ENCODE measurements around the gene DDX1.

DNA sequence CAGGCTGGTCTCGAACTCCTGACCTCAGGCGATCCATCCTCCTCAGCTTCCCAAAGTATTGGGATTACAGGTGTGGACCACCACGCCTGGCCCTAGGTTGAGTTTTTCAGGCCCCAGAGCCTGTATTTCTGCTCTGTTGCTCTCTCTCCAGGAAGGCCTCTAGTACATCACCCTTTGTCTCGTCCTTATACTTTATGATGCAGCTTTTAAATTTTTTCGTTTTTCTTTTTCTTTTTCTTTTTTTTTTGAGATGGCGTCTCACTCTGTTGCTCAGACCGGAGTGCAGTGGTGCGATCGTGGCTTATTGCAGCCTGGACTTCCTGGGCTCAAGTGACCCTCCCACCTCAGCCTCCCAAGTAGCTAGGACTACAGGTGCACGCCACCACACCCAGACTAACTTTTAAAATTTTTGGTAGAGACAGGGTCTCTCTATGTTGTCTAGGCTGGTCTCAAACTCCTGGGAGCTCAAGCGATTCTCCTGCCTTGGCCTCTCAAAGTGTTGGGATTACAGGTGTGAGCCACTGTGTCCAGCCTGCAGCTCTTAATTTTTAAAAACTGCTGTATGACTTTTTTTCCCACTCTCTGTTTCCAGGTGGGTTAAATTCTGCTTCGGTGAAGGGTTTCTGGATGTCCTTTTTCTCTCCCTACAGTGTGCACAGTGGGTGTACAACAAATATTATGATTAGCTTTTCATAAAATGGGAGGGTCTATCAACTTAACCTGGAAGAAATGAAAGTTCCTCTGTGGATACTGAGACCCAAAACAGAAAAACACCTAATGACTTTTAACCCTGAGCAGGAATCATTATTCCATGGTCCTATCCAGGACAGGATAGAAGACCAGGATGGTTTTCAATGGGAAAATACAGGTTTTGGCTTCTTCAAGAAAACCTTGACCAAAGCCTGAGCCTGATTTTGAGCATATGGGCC lies 47.9 kb downstream of the DDX1 start:
- TF ChIP-seq, protein P1, sequence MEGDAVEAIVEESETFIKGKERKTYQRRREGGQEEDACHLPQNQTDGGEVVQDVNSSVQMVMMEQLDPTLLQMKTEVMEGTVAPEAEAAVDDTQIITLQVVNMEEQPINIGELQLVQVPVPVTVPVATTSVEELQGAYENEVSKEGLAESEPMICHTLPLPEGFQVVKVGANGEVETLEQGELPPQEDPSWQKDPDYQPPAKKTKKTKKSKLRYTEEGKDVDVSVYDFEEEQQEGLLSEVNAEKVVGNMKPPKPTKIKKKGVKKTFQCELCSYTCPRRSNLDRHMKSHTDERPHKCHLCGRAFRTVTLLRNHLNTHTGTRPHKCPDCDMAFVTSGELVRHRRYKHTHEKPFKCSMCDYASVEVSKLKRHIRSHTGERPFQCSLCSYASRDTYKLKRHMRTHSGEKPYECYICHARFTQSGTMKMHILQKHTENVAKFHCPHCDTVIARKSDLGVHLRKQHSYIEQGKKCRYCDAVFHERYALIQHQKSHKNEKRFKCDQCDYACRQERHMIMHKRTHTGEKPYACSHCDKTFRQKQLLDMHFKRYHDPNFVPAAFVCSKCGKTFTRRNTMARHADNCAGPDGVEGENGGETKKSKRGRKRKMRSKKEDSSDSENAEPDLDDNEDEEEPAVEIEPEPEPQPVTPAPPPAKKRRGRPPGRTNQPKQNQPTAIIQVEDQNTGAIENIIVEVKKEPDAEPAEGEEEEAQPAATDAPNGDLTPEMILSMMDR (IDR thresholded peaks at IDR 0.05; ENCODE audit: low read depth, low read length): no peak
- TF ChIP-seq POLR2A (IDR thresholded peaks at IDR 0.05; ENCODE audit: extremely low read depth, insufficient read length) (no peak), MYC (IDR thresholded peaks at IDR 0.05; ENCODE audit: low read depth, low read length) (no peak)
- TF ChIP-seq, protein P2, sequence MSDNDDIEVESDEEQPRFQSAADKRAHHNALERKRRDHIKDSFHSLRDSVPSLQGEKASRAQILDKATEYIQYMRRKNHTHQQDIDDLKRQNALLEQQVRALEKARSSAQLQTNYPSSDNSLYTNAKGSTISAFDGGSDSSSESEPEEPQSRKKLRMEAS (IDR thresholded peaks at IDR 0.05; ENCODE audit: low read depth, low read length): no peak
